K562 (cell line): ENCODE results near the gene ACBD4. TPM values are rescaled to one million over a fixed set of nuclear protein-coding genes. Genes with fewer than 3 reads are reported as not detected.

Experiments
- BRCA1 ChIP-seq, 2 experiments: fragments of 450-650 bp in 1 of 2; sonication (generic) in 1 of 2; formaldehyde crosslinking in 1 of 2; IDR thresholded peaks; 2 replicates each; pipeline versions ENCODE4 v1.5.0 to v1.6.1; 2017 to 2020; ENCODE audit warnings: mild to moderate bottlenecking in 1 of 2, missing genetic modification reagents in 1 of 2
- CCNT2 ChIP-seq: IDR thresholded peaks from 2 replicates; pipeline ENCODE4 v1.6.1; 2011; ENCODE audit warnings: borderline replicate concordance, low read depth, mild to moderate bottlenecking, moderate library complexity, mixed read lengths, low read length; ENCODE audit not compliant: insufficient read length; ENCODE audit errors: extremely low read depth
- CHD4 ChIP-seq: fragments of 200-600 bp; sonication (generic); IDR thresholded peaks from 3 replicates; pipeline ENCODE4 v1.6.1; 2012; ENCODE audit warnings: low read depth, mild to moderate bottlenecking, mixed read lengths, low read length, inconsistent platforms; ENCODE audit not compliant: insufficient read depth, insufficient replicate concordance, poor library complexity, severe bottlenecking
- DNMT1 ChIP-seq: fragments of 450-650 bp; IDR thresholded peaks from 2 replicates; pipeline ENCODE4 v1.6.1; 2016; ENCODE audit warnings: antibody characterized with exemption, mild to moderate bottlenecking
- EGR1 ChIP-seq: fragments of 450-650 bp; conservative IDR thresholded peaks from 2 replicates; pipeline ENCODE4 v1.6.1; 2017; ENCODE audit warnings: mild to moderate bottlenecking
- FOXP1 ChIP-seq: sonication (generic); formaldehyde crosslinking; IDR thresholded peaks from 2 replicates; pipeline ENCODE4 v1.8.0; 2022; ENCODE audit warnings: mild to moderate bottlenecking, missing genetic modification reagents
- GATAD2B ChIP-seq: fragments of 450-650 bp; IDR thresholded peaks from 2 replicates; pipeline ENCODE4 v1.6.1; 2017; ENCODE audit warnings: mild to moderate bottlenecking, borderline replicate concordance
- HIVEP1 ChIP-seq: fragments of 250-450 bp; sonication (Bioruptor Pico); IDR thresholded peaks from 2 replicates; pipeline ENCODE4 v1.4.0; 2020; ENCODE audit warnings: mild to moderate bottlenecking
- HMGN3 ChIP-seq: IDR thresholded peaks from 2 replicates; pipeline ENCODE4 v1.6.1; 2011; ENCODE audit warnings: borderline replicate concordance, low read depth, mild to moderate bottlenecking, mixed read lengths, low read length; ENCODE audit not compliant: insufficient read length; ENCODE audit errors: extremely low read depth
- ILK ChIP-seq: fragments of 450-650 bp; IDR thresholded peaks from 2 replicates; pipeline ENCODE4 v1.6.1; 2016; ENCODE audit warnings: missing genetic modification characterization, low read depth, mild to moderate bottlenecking, missing compliant biosample characterization, moderate library complexity, borderline replicate concordance
- KDM2B ChIP-seq: fragments of 250-450 bp; sonication (Bioruptor Pico); IDR thresholded peaks from 2 replicates; pipeline ENCODE4 v1.8.0; 2021; ENCODE audit warnings: mild to moderate bottlenecking, moderate library complexity
- KHSRP ChIP-seq: fragments of 450-650 bp; IDR thresholded peaks from 2 replicates; pipeline ENCODE4 v1.6.1; 2017
- MAFG ChIP-seq: fragments of 450-650 bp; conservative IDR thresholded peaks from 2 replicates; pipeline ENCODE4 v1.6.1; 2016; ENCODE audit warnings: missing genetic modification characterization, missing compliant biosample characterization
- MEF2D ChIP-seq: conservative IDR thresholded peaks from 2 replicates; pipeline ENCODE4 v1.6.1; 2016; ENCODE audit warnings: low read depth, missing genetic modification characterization, missing compliant biosample characterization
- NCOA6 ChIP-seq: fragments of 450-650 bp; IDR thresholded peaks from 2 replicates; pipeline ENCODE4 v1.6.1; 2017; ENCODE audit warnings: mild to moderate bottlenecking
- NFRKB ChIP-seq: fragments of 450-650 bp; IDR thresholded peaks from 2 replicates; pipeline ENCODE4 v1.6.1; 2016; ENCODE audit warnings: low read depth
- RFX7 ChIP-seq: fragments of 250-450 bp; sonication (Bioruptor Pico); IDR thresholded peaks from 2 replicates; pipeline ENCODE4 v1.5.1; 2021; ENCODE audit warnings: mild to moderate bottlenecking
- SMAD4 ChIP-seq: fragments of 250-450 bp; sonication (Bioruptor Pico); conservative IDR thresholded peaks from 2 replicates; pipeline ENCODE4 v1.8.0; 2021; ENCODE audit warnings: inconsistent platforms, mild to moderate bottlenecking, moderate library complexity
- TEAD1 ChIP-seq, 2 experiments: fragments of 450-650 bp in 1 of 2; sonication (generic) in 1 of 2; formaldehyde crosslinking; IDR thresholded peaks; 2 replicates each; pipeline versions ENCODE4 v1.4.0 to v1.8.0; 2020 to 2022; ENCODE audit warnings: mild to moderate bottlenecking in 2 of 2, missing genetic modification reagents in 1 of 2
- ZBTB8A ChIP-seq: fragments of 450-650 bp; IDR thresholded peaks from 2 replicates; pipeline ENCODE4 v1.6.1; 2018; ENCODE audit warnings: mild to moderate bottlenecking, moderate library complexity; ENCODE audit not compliant: partially characterized antibody
- ZNF431 ChIP-seq: sonication (generic); formaldehyde crosslinking; IDR thresholded peaks from 2 replicates; pipeline ENCODE4 v1.8.0; 2022; ENCODE audit warnings: mild to moderate bottlenecking, missing genetic modification reagents
- ZNF785 ChIP-seq: fragments of 250-450 bp; sonication (Bioruptor Pico); IDR thresholded peaks from 2 replicates; pipeline ENCODE4 v1.4.0; 2020; ENCODE audit warnings: mild to moderate bottlenecking
- ZNF79 ChIP-seq: fragments of 250-450 bp; sonication (Bioruptor Pico); IDR thresholded peaks from 2 replicates; pipeline ENCODE4 v1.4.0; 2020; ENCODE audit warnings: low read depth, mild to moderate bottlenecking, moderate library complexity
- polyA plus RNA-seq, 8 experiments: library from polyadenylated mRNA; depleted of rRNA in 4 of 8; stranded (reverse) in 5 of 8; unstranded in 3 of 8; fragments of >200 nt; fragmentation: Nextera tagmentation in 2 of 8; fragmentation: Illumina TruSeq in 1 of 8; extraction: Ambion mirVana in 2 of 8; extraction: Trizol in 1 of 8; gene quantifications; 2 replicates each; pipeline versions ENCODE4 v1.2.1 to v1.2.3, GENCODE V29; 2011 to 2014; ENCODE audit warnings: inconsistent platforms in 1 of 8, missing spikeins in 1 of 8
- total RNA-seq, 7 experiments: library from RNA; depleted of rRNA in 6 of 7; stranded (reverse); fragments of >200 nt in 6 of 7; fragmentation: Illumina TruSeq in 2 of 7; extraction: Trizol in 2 of 7; gene quantifications; 2 replicates each; pipeline versions ENCODE4 v1.2.1 to v1.2.3, GENCODE V29; 2011 to 2021; ENCODE audit warnings: low replicate concordance in 1 of 7
- TF ChIP-seq, protein P1 (sequence below): fragments of 450-650 bp; IDR thresholded peaks from 2 replicates; pipeline ENCODE4 v1.6.1; 2014; ENCODE audit warnings: low read depth, mild to moderate bottlenecking, moderate library complexity, borderline replicate concordance
- TF ChIP-seq, protein P2 (sequence below): sonication (generic); formaldehyde crosslinking; IDR thresholded peaks from 2 replicates; pipeline ENCODE4 v1.8.1; 2023; ENCODE audit warnings: mild to moderate bottlenecking, missing genetic modification reagents
- TF ChIP-seq, protein P3 (sequence below): fragments of 250-450 bp; sonication (Bioruptor Pico); IDR thresholded peaks from 2 replicates; pipeline ENCODE4 v1.8.0; 2021; ENCODE audit warnings: moderate library complexity, mild to moderate bottlenecking, inconsistent platforms

ACBD4 gene
- total and polyA plus RNA-seq, 9 of the 15 experiments (the other 6 are each of a cell fraction or from before 2014, with no cell fraction given), result 0.14 to 6.9 (median 4.6) TPM

DNA sequence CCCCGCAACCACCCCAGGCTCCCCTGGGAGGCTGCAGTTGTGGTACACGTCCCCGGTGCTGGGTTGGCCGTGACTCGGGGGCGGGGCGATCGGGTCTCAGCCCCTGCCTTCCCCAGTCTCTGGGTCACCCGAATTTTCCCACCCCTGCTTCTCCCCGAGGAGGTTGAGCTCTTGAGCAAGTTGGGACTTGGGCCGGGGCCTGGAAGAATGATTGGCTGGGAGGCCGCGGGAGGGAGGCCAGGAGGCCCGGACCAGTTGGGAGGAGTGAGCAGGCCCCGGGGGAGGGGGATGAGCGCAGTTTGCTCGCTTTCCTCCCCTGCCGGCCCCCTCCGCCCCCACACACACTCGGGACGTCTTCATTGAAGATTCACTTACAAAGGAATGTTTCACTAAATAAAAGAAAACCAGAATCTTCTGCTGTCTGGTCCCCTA is 8.3 kb downstream of the ACBD4 start (continued):
- TF ChIP-seq, protein P1, sequence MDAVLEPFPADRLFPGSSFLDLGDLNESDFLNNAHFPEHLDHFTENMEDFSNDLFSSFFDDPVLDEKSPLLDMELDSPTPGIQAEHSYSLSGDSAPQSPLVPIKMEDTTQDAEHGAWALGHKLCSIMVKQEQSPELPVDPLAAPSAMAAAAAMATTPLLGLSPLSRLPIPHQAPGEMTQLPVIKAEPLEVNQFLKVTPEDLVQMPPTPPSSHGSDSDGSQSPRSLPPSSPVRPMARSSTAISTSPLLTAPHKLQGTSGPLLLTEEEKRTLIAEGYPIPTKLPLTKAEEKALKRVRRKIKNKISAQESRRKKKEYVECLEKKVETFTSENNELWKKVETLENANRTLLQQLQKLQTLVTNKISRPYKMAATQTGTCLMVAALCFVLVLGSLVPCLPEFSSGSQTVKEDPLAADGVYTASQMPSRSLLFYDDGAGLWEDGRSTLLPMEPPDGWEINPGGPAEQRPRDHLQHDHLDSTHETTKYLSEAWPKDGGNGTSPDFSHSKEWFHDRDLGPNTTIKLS, result no peak
- TF ChIP-seq FOXP1 (CRISPR knock-in tag) (no peak), KDM2B (CRISPR knock-in tag) (no peak), RFX7 (CRISPR knock-in tag) (no peak), BRCA1 (IDR thresholded peaks at IDR 0.05) (no peak), BRCA1 (CRISPR knock-in tag; IDR thresholded peaks at IDR 0.05) (no peak), TEAD1 (CRISPR knock-in tag; IDR thresholded peaks at IDR 0.05) (no peak), ILK (tag) (no peak), CHD4 (no peak), GATAD2B (no peak), ZNF785 (no peak), HIVEP1 (CRISPR knock-in tag) (no peak), ZNF79 (CRISPR knock-in tag) (no peak), NFRKB (no peak), ZBTB8A (no peak), EGR1 (peak; percentile 93), MAFG (tag) (no peak), KHSRP (no peak), ZNF431 (no peak), CCNT2 (no peak), SMAD4 (CRISPR knock-in tag) (0 out of 2 replicates have a peak, but pooled peaks have one; percentile 15), HMGN3 (peak; percentile 30), MEF2D (tag) (no peak), NCOA6 (no peak), DNMT1 (no peak)
- TF ChIP-seq, protein P2, sequence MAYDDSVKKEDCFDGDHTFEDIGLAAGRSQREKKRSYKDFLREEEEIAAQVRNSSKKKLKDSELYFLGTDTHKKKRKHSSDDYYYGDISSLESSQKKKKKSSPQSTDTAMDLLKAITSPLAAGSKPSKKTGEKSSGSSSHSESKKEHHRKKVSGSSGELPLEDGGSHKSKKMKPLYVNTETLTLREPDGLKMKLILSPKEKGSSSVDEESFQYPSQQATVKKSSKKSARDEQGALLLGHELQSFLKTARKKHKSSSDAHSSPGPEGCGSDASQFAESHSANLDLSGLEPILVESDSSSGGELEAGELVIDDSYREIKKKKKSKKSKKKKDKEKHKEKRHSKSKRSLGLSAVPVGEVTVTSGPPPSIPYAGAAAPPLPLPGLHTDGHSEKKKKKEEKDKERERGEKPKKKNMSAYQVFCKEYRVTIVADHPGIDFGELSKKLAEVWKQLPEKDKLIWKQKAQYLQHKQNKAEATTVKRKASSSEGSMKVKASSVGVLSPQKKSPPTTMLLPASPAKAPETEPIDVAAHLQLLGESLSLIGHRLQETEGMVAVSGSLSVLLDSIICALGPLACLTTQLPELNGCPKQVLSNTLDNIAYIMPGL (CRISPR knock-in tag), result no peak
- TF ChIP-seq, protein P3, sequence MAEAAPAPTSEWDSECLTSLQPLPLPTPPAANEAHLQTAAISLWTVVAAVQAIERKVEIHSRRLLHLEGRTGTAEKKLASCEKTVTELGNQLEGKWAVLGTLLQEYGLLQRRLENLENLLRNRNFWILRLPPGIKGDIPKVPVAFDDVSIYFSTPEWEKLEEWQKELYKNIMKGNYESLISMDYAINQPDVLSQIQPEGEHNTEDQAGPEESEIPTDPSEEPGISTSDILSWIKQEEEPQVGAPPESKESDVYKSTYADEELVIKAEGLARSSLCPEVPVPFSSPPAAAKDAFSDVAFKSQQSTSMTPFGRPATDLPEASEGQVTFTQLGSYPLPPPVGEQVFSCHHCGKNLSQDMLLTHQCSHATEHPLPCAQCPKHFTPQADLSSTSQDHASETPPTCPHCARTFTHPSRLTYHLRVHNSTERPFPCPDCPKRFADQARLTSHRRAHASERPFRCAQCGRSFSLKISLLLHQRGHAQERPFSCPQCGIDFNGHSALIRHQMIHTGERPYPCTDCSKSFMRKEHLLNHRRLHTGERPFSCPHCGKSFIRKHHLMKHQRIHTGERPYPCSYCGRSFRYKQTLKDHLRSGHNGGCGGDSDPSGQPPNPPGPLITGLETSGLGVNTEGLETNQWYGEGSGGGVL (CRISPR knock-in tag), result no peak
